Hematopoietic multipotent progenitor cell (in vitro differentiated cells): ENCODE results near the gene TPSG1. TPM values are rescaled to one million over a fixed set of nuclear protein-coding genes. Genes with fewer than 3 reads are reported as not detected.
"Not testable (repeated sequence)": the region's sequence is repeated elsewhere in the genome, so short reads cannot be mapped to it uniquely, and the experiment has no call there.

Experiments
- DNase-seq, 3 donors: peaks; one replicate each; pipeline ENCODE4 v3.0.0-alpha.2; 2011 to 2015; ENCODE audit warnings: low read depth in 2 of 3, low spot score in 2 of 3
- total RNA-seq: library from RNA; depleted of rRNA; stranded (reverse); fragments of >200 nt; gene quantifications from one replicate; pipeline ENCODE4 v1.2.3, GENCODE V29; 2012

Gene TPSG1
- total RNA-seq, 1 donor: not detected

- DNase-seq: not testable (repeated sequence)
Observed at GRCh38 chr16:1232049-1232748, 7.1 kb upstream of the TPSG1 start.

- DNase-seq: not testable (repeated sequence)
Observed at GRCh38 chr16:1231301-1231700, 6.2 kb upstream of the TPSG1 start.

GRCh38 chr16:1230471-1231212 lies 5.6 kb upstream of the TPSG1 start:
- not testable (repeated sequence) for DNase-seq

GRCh38 chr16:1230084-1230470 lies 5.0 kb upstream of the TPSG1 start, which contains the start of gene TPSB2:
Gene TPSB2, minus strand, starts transcription at chr16:1230184. Its CDS starts 233 bp downstream, at chr16:1229951.
- DNase-seq: not testable (repeated sequence)

GRCh38 chr16:1229476-1229875 lies 4.4 kb upstream of the TPSG1 start:
- DNase-seq: not testable (repeated sequence)

- not testable (repeated sequence) for DNase-seq
Observed at GRCh38 chr16:1228227-1228626, 3.2 kb upstream of the TPSG1 start.

- not testable (repeated sequence) for DNase-seq
Observed at GRCh38 chr16:1226692-1227091, 1.6 kb upstream of the TPSG1 start.

- not testable (repeated sequence) for DNase-seq
Observed at GRCh38 chr16:1225728-1226311, 752 bp upstream of the TPSG1 start.

- no peak for DNase-seq
Observed at GRCh38 chr16:1224558-1224957, 510 bp downstream of the TPSG1 start.

- no peak for DNase-seq
Observed at GRCh38 chr16:1223355-1224214, 1.5 kb downstream of the TPSG1 start.

GRCh38 chr16:1222553-1223354 lies 2.3 kb downstream of the TPSG1 start:
- DNase-seq: no peak

- no peak for DNase-seq
Observed at GRCh38 chr16:1221628-1222552, 3.2 kb downstream of the TPSG1 start.

GRCh38 chr16:1220841-1221627 lies 4.0 kb downstream of the TPSG1 start:
- DNase-seq: no peak

- DNase-seq: no peak
Observed at GRCh38 chr16:1220098-1220728, 4.9 kb downstream of the TPSG1 start.

- DNase-seq: no peak
Observed at GRCh38 chr16:1218930-1219611, 6.0 kb downstream of the TPSG1 start.

- no peak for DNase-seq
Observed at GRCh38 chr16:1218061-1218929, 6.8 kb downstream of the TPSG1 start.
